Activated naive CD4-positive, alpha-beta T cell treated with anti-CD3 and anti-CD28 coated beads for 36 hours (primary cell): ENCODE data around the gene FAAP100. TPM values are rescaled to one million over a fixed set of nuclear protein-coding genes. Genes with fewer than 3 reads are reported as not detected.

Source experiments
- CTCF ChIA-PET: fragments of 350-600 bp; sonication (Branson Sonifier 250); formaldehyde crosslinking; loops from one replicate; lab custom pipeline; 2021; ENCODE audit warnings: antibody characterized with exemption; lab: Charles Lee
- DNase-seq: peaks from one replicate; pipeline ENCODE4 v3.0.0-alpha.2; 2020
- H3K27ac Mint-ChIP-seq: one replicate; pipeline ENCODE4 v1.8.0; 2021; ENCODE audit warnings: mild to moderate bottlenecking, mixed read lengths
- H3K27me3 Mint-ChIP-seq: one replicate; pipeline ENCODE4 v1.8.0; 2021; ENCODE audit warnings: low read depth, mixed read lengths
- H3K36me3 Mint-ChIP-seq: one replicate; pipeline ENCODE4 v1.8.0; 2021; ENCODE audit warnings: low read depth, mixed read lengths
- H3K4me1 Mint-ChIP-seq: one replicate; pipeline ENCODE4 v1.8.0; 2021; ENCODE audit warnings: low read depth, mixed read lengths
- H3K4me3 Mint-ChIP-seq: one replicate; pipeline ENCODE4 v1.8.0; 2021; ENCODE audit warnings: mild to moderate bottlenecking, moderate library complexity, mixed read lengths
- H3K9me3 Mint-ChIP-seq: one replicate; pipeline ENCODE4 v1.8.0; 2021; ENCODE audit warnings: mixed read lengths
- intact Hi-C: fragments of 100-400 bp; cut with micrococcal nuclease; formaldehyde crosslinking; loops from one replicate; pipeline ENCODE4 v1.15.1; 2023
- total RNA-seq, 2 experiments: library from RNA; stranded (reverse); gene quantifications; one replicate each; pipeline ENCODE4 v1.2.3, GENCODE V29; 2021

Gene FAAP100
- total RNA-seq, 2 experiments from 2014 or later: 25.3 to 27.1 TPM

- H3K4me1 Mint-ChIP-seq: peaks cover 1% of the 10 kb centered on the region
- CTCF ChIA-PET: no interaction called here
- H3K27ac Mint-ChIP-seq: no peak overlapping the region
- no peaks in the 10 kb centered on the region for H3K9me3 Mint-ChIP-seq
- no peak for DNase-seq
- H3K4me3 Mint-ChIP-seq: no peak overlapping the region
- H3K27me3 Mint-ChIP-seq: peaks cover 5% of the 10 kb centered on the region
- intact Hi-C loops: no loop called here
- peaks cover 8% of the 10 kb centered on the region for H3K36me3 Mint-ChIP-seq
Measured at GRCh38 chr17:81539961-81540675, 12.0 kb downstream of the FAAP100 start.

GRCh38 chr17:81539571-81539900, 12.6 kb downstream of the FAAP100 start:
- H3K27ac Mint-ChIP-seq: no peak overlapping the region
- H3K27me3 Mint-ChIP-seq: peaks cover 5% of the 10 kb centered on the region
- intact Hi-C loops: no loop called here
- no peaks in the 10 kb centered on the region for H3K9me3 Mint-ChIP-seq
- H3K4me3 Mint-ChIP-seq: no peak overlapping the region
- CTCF ChIA-PET: interaction anchor here (0.6 kb wide), 1 partner anchor 63 kb away, joined by 3 read pairs; no protein-coding TSS in a partner anchor
- H3K4me1 Mint-ChIP-seq: peaks cover 1% of the 10 kb centered on the region
- DNase-seq: no peak
- peaks cover 8% of the 10 kb centered on the region for H3K36me3 Mint-ChIP-seq

GRCh38 chr17:81538651-81539570, 13.2 kb downstream of the FAAP100 start:
- Mint-ChIP-seq H3K27me3 (peaks cover 5% of the 10 kb centered on the region), H3K36me3 (peaks cover 8% of the 10 kb centered on the region), H3K4me1 (peaks cover 1% of the 10 kb centered on the region), H3K9me3 (no peaks in the 10 kb centered on the region), H3K27ac (no peak overlapping the region), H3K4me3 (no peak overlapping the region)
- CTCF ChIA-PET: interaction anchor here (0.6 to 1.2 kb wide), 3 partner anchors 20 to 63 kb away, joined by 3 to 4 read pairs (median 4); no protein-coding TSS in a partner anchor
- intact Hi-C loops: no loop called here
- no peak for DNase-seq

- H3K36me3 Mint-ChIP-seq: peaks cover 8% of the 10 kb centered on the region
- DNase-seq: no peak
- CTCF ChIA-PET: interaction anchor here (1.0 to 1.2 kb wide), 2 partner anchors 19 to 45 kb away, joined by 4 read pairs; no protein-coding TSS in a partner anchor
- H3K27ac Mint-ChIP-seq: no peak overlapping the region
- peaks cover 1% of the 10 kb centered on the region for H3K4me1 Mint-ChIP-seq
- peaks cover 11% of the 10 kb centered on the region for H3K27me3 Mint-ChIP-seq
- H3K9me3 Mint-ChIP-seq: no peaks in the 10 kb centered on the region
- intact Hi-C loops: no loop called here
- no peak overlapping the region for H3K4me3 Mint-ChIP-seq
Measured at GRCh38 chr17:81537856-81538555, 14.1 kb downstream of the FAAP100 start.

- H3K27ac Mint-ChIP-seq: no peak overlapping the region
- H3K4me1 Mint-ChIP-seq: peaks cover 1% of the 10 kb centered on the region
- no peak overlapping the region for H3K4me3 Mint-ChIP-seq
- H3K36me3 Mint-ChIP-seq: peaks cover 7% of the 10 kb centered on the region
- peaks cover 11% of the 10 kb centered on the region for H3K27me3 Mint-ChIP-seq
- intact Hi-C loops: no loop called here
- CTCF ChIA-PET: no interaction called here
- peak; percentile 31 for DNase-seq
- H3K9me3 Mint-ChIP-seq: no peaks in the 10 kb centered on the region
Measured at GRCh38 chr17:81537343-81537855, 14.8 kb downstream of the FAAP100 start.

GRCh38 chr17:81536299-81537290, 15.6 kb downstream of the FAAP100 start:
- Mint-ChIP-seq H3K4me1 (peaks cover 1% of the 10 kb centered on the region), H3K9me3 (no peaks in the 10 kb centered on the region), H3K27ac (no peak overlapping the region), H3K4me3 (no peak overlapping the region), H3K36me3 (peaks cover 3% of the 10 kb centered on the region), H3K27me3 (peaks cover 11% of the 10 kb centered on the region)
- no peak for DNase-seq
- intact Hi-C loops: no loop called here
- CTCF ChIA-PET: no interaction called here

- intact Hi-C loops: no loop called here
- no peaks in the 10 kb centered on the region for H3K9me3 Mint-ChIP-seq
- no peaks in the 10 kb centered on the region for H3K36me3 Mint-ChIP-seq
- peaks cover 11% of the 10 kb centered on the region for H3K27me3 Mint-ChIP-seq
- CTCF ChIA-PET: no interaction called here
- H3K4me3 Mint-ChIP-seq: no peak overlapping the region
- H3K27ac Mint-ChIP-seq: no peak overlapping the region
- peaks cover 1% of the 10 kb centered on the region for H3K4me1 Mint-ChIP-seq
- DNase-seq: no peak
Measured at GRCh38 chr17:81535480-81536298, 16.5 kb downstream of the FAAP100 start.

- intact Hi-C loops: no loop called here
- H3K27ac Mint-ChIP-seq: no peak overlapping the region
- peaks cover 1% of the 10 kb centered on the region for H3K4me1 Mint-ChIP-seq
- no peak overlapping the region for H3K4me3 Mint-ChIP-seq
- DNase-seq: no peak
- CTCF ChIA-PET: no interaction called here
- H3K9me3 Mint-ChIP-seq: no peaks in the 10 kb centered on the region
- peaks cover 11% of the 10 kb centered on the region for H3K27me3 Mint-ChIP-seq
- H3K36me3 Mint-ChIP-seq: no peaks in the 10 kb centered on the region
Measured at GRCh38 chr17:81535007-81535328, 17.2 kb downstream of the FAAP100 start.

GRCh38 chr17:81534157-81535006, 17.8 kb downstream of the FAAP100 start:
- Mint-ChIP-seq H3K36me3 (no peaks in the 10 kb centered on the region), H3K27ac (no peak overlapping the region), H3K9me3 (no peaks in the 10 kb centered on the region), H3K4me1 (peaks cover 1% of the 10 kb centered on the region), H3K4me3 (no peak overlapping the region), H3K27me3 (peaks cover 11% of the 10 kb centered on the region)
- intact Hi-C loops: no loop called here
- CTCF ChIA-PET: no interaction called here
- DNase-seq: no peak

GRCh38 chr17:81533339-81534141, 18.6 kb downstream of the FAAP100 start:
- no peak for DNase-seq
- CTCF ChIA-PET: no interaction called here
- Mint-ChIP-seq H3K4me1 (peaks cover 1% of the 10 kb centered on the region), H3K36me3 (no peaks in the 10 kb centered on the region), H3K9me3 (no peaks in the 10 kb centered on the region), H3K27me3 (peaks cover 11% of the 10 kb centered on the region), H3K27ac (no peak overlapping the region), H3K4me3 (no peak overlapping the region)
- intact Hi-C loops: no loop called here
